SHP77 treated with DMSO at 0.1 percent for 48 hours (cell line): ENCODE results near the gene ERI2.
"Not testable (repeated sequence)": the region's sequence is repeated elsewhere in the genome, so short reads cannot be mapped to it uniquely, and the experiment has no call there.

Experiments used
- DNase-seq: peaks from one replicate; lab custom pipeline; 2025; lab: John Stamatoyannopoulos, UW

The ERI2 gene

DNA sequence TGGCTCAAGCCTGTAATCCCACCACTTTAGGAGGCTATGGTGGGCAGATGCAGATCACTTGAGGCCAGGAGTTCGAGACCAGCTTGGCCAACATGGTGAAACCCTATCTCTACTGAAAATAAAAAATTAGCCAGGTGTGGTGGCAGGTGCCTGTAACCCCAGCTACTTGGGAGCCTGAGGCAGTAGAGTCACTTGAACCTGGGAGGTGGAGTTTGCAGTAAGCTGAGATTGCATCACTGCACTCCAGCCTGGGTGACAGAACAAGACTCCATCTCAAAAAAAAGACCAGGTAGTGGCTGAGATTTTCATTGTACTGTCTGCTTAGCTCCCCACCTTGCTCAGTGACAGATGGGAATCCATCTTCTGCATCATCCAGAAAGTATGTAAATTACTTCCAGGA is 41.8 kb downstream of the ERI2 start:
- DNase-seq: not testable (repeated sequence)

DNA sequence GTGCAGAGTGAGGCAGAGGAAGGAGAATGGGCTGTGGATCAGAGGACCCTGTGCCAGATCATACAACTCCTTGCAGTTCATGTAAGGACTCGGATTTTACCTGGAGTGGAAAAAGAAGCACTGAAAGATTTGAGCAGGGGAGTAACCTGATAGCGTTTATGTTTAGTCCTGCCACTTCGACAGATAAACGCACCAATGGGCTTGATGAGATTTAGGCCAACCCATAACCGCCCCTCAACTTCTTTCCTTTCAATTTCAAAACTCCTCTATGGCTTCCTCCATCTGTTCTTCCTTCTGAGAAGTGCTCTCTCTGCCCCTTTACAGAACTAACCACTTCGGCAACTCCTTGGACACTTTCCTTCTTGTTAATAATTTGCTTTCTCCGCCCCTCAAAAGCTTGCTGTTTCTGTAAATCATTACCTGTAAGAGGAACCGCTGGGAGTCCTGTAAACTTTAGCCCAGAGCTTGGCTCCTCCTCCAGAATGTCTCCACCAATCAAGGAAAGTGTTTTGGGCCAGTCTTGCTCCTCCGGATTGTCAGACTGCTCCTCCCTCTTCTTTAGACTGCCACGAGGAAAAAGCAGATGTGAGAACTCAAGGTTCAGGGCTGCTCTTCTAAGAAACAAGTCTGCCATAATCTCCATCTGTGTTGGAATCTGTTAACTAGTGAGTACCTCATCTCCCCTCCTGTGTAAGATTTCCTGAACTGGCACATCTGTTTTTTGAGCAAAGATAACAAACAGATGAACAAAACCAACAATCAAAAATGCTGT is 42.6 kb downstream of the ERI2 start, which contains the start of gene ACSM3:
TSS of gene ACSM3 (plus strand) at position 554 of the 772 bp plus-strand sequence. CDS start 6,021 bp downstream, outside the sequence.
- DNase-seq: no peak

DNA sequence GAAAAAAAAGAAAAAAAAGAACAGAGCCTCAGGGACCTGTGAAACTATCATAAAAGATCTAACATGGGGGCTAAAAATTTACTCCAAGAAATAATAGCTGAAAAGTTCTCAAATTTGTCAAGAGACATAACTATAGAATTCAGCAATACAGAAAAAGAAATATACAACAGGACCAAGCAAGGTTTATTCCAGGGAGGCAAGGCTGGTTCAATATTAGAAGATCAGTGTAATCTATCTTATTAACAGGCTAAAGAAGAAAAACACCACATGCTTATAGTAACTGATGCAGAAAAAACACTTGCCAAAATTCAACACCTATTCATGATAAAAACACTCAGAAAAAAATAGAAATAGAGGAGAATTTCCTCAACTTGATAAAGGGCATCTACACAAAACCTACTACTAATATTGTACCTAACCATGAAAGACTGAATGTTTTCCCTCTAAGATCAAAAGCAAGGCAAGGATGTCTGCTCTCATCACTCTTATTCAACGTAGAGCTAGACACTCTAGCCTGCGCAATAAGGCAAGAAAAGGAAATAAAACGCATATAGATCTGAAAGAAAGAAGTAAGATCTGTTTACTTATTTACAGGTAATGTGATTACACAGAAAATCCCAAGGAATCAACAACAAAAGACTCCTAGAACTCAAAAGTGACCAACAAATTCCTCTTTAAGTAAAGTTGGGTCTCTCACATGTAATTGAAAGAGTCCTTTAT is 43.7 kb downstream of the ERI2 start:
- no peak for DNase-seq

DNA sequence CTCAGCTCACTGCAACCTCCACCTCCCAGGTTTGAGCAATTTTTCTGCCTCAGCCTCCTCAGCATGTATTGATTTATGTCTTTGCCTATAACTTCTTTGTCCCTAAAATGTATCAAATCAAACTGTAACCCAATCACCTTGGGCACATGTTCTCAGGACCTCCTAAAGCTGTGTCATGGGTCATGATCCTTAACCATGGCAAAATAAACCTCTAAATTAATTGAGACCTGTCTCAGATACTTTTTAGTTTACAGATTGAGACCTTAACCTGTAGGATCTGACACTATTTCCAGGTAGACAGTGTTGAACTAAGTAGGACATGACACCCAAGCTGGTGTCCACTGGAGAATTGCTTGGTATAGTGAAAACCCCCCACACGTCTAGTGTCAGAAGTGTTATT is 45.1 kb downstream of the ERI2 start:
- no peak for DNase-seq

DNA sequence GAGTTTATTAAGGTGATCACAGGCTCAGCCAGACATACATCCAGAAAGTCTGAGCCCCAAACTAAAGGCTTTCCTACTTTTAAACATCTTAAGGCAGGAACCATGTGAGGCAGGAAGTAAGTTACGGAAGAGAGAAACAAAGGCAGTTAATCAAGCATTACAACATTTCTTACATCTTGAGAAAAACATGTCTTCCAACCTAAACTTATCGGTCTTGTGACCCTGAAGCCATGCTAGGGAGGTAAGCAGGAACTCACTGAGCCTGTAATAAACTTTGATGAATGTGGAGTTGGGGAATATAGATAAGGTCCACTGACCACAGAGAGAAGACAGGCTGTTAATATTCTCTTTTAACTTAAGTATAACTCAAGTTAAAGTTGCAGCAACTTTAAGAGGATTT is 45.9 kb downstream of the ERI2 start:
- DNase-seq: no peak

DNA sequence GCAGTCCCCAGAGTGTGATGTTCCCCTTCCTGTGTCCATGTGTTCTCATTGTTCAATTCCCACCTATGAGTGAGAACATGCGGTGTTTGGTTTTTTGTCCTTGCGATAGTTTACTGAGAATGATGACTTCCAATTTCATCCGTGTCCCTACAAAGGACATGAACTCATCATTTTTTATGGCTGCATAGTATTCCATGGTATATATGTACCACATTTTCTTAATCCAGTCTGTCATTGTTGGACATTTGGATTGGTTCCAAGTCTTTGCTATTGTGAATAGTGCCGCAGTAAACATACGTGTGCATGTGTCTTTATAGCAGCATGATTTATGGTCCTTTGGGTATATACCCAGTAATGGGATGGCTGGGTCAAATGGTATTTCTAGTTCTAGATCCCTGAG is 50.5 kb downstream of the ERI2 start:
- DNase-seq: not testable (repeated sequence)

DNA sequence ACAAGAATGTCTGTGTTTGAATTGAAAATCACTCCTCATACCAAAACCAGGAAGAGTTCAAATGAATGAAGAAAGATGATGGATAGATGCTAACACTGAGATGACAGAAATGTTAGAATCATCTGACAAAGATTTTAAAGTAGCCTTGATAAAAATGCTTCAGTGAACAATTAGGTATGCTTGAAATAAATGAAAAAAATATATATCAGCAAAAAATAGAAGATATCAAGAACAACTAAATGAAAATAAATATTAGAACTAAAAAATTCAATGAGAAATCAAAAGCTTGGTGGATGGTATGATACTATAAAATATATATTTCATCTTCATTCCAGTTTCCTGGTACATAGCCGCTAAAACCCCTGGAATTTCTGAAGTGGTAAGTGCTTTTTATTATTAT is 51.0 kb downstream of the ERI2 start:
- DNase-seq: no peak

DNA sequence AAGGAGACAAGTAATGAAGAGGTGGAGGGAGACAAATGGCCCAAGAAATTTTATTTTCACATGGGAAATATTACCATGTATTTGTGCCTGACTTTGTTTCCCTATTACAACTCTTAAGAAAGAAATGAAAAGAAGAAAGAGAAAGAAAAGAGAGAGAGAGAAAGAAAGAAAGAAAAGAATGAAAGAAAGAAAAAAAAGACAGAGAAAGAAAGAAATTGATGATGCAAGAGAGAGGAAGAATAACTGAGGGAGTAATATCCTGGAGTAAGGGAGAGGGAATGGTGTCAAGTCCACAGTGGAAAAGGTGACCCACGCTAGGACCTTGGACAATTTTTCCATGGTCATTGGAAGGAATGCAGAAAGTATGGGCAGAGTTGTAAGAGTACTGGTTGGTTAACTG is 52.5 kb downstream of the ERI2 start:
- DNase-seq: no peak

DNA sequence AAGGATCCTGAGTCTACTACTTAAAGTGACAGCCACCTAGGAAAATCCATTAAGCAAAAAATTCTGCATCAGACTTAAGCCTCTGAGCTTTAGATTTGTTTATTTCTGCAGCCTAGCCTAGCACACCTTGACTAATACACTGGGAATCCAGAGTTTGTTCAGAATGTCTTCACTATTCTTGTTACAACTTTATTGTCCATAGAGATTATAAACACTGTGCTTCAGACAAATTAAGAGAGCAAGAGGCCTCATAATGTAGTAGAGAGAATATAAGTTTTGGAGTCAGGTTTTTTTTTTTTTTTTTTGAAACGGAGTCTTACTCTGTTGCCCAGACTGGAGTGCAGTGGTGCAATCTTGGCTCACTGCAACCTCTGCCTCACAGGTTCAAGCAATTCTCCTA is 55.7 kb downstream of the ERI2 start:
- no peak for DNase-seq

DNA sequence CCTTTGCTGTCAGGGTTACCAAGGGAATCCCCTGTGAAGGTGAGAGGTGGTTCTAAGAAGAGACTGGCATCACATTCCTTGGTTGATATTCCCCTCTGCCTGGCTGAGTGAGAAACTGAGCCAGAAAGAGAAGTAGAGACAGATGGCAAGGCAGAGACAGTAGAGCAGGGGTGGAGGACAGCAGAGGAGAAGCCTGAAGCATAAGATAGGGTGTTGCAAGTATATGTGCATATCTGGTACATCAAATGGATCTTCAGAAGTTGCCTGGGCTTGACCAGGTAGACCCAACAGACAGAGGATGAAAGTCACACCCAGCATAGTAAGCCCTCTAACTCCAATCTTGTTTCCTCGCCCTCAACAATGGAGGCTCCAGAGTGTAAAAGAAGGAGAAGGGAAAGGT is 56.8 kb downstream of the ERI2 start:
- DNase-seq: no peak

DNA sequence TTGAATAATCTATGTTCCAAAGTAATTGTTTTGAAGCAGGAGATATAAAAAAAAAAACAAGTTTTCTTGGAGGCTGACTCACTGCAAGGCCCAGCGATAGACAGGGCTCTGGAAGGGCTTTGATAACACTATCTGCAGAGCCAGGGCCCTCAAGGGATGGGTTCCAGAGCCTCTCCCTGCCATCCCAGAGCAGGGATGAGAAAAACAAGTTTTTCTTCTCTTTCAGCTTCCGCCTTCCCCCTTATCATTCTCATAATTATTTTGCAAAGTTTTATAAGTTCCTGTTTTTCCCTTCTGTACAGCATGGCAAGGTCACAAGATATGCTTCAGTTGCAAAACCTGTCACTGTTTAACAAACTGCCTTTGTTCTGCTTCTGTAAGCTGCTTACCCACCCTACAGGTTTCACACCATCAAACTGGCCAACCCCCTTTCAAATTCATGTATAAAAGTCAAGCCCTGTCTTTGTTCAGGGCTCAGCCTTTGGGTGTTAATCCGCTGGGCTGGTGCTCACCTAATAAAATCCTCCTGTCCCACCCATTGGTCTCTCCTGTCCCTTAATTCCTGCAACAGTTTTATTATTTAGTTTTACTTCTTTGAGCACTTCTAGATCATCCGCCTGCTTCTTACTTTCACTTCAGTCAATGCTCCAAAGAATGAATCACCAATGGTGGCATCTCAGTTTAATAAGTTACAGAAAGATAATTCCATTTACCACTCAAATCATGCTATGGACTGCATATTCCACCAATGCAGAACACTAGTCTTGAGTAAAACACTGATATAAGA is 59.0 kb downstream of the ERI2 start:
- DNase-seq: no peak

DNA sequence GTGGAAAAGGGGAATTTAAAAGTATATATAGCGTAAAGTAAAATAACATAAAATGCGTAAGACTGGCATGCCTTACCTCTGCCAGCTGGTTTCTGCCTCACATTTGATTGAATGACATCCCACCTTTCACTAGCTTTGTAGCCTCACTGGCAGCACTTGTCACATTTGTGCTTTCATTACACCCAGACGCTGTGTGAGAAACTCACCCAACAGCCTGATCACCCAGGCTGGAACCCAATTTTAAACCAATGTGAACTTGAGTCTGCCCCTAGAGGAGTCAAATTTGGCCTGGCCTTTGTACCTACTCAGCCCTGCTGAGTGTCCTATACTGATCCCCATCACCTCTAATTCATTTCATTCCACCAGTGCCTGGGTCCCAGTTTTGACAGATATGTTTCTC is 59.8 kb downstream of the ERI2 start:
- no peak for DNase-seq
